ENCODE data around the gene AADACL3.

DNA sequence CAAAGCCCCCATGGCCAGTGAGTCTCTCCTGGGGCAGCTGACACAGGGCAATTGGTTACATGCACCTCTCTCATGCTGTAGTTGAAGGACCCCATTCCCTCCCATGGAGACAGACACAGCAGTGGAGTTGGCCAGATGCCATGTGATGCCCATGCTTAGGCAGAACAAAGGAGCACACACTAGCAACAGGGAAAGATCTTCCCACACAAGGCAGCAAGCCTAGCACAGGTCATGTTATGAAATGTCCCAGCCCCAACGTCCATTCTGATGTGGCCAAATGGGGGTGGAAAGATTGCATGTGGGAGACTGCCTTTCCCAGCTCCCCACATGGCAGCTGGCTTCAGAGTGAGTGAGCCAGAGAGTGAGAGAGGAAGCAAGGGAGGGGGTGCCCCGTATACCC is 37.6 kb upstream of the AADACL3 start:
- TF ChIP-seq, protein P1, sequence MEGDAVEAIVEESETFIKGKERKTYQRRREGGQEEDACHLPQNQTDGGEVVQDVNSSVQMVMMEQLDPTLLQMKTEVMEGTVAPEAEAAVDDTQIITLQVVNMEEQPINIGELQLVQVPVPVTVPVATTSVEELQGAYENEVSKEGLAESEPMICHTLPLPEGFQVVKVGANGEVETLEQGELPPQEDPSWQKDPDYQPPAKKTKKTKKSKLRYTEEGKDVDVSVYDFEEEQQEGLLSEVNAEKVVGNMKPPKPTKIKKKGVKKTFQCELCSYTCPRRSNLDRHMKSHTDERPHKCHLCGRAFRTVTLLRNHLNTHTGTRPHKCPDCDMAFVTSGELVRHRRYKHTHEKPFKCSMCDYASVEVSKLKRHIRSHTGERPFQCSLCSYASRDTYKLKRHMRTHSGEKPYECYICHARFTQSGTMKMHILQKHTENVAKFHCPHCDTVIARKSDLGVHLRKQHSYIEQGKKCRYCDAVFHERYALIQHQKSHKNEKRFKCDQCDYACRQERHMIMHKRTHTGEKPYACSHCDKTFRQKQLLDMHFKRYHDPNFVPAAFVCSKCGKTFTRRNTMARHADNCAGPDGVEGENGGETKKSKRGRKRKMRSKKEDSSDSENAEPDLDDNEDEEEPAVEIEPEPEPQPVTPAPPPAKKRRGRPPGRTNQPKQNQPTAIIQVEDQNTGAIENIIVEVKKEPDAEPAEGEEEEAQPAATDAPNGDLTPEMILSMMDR (IDR thresholded peaks at IDR 0.05) = no peak
- TF ChIP-seq POLR2A (IDR thresholded peaks at IDR 0.05) = no peak
- TF ChIP-seq POLR2AphosphoS5 (IDR thresholded peaks at IDR 0.05) = no peak
